Measurements from ENCODE around the gene ZNF23.

DNA sequence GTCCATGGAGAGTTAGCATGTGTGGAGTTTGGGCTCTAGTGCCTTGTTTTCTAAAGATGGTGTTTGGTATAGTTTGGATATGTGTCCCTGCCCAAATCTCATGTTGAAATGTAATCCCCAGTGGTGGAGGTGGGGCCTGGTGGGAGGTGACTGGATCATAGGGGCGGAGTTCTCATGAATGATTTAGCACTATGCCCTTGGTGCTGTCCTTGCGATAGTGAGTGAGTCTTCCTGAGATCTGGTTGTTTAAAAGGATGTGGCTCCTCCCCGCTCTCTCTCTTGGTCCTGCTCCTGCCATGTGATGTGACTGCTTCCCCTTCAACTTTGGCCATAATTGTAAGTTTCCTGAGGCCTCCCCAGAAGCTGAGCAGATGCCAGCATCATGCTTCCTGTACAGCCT lies 36.0 kb upstream of the ZNF23 start:
- no peak for TF ChIP-seq POLR2A (IDR thresholded peaks at IDR 0.05)
- TF ChIP-seq, protein P1, sequence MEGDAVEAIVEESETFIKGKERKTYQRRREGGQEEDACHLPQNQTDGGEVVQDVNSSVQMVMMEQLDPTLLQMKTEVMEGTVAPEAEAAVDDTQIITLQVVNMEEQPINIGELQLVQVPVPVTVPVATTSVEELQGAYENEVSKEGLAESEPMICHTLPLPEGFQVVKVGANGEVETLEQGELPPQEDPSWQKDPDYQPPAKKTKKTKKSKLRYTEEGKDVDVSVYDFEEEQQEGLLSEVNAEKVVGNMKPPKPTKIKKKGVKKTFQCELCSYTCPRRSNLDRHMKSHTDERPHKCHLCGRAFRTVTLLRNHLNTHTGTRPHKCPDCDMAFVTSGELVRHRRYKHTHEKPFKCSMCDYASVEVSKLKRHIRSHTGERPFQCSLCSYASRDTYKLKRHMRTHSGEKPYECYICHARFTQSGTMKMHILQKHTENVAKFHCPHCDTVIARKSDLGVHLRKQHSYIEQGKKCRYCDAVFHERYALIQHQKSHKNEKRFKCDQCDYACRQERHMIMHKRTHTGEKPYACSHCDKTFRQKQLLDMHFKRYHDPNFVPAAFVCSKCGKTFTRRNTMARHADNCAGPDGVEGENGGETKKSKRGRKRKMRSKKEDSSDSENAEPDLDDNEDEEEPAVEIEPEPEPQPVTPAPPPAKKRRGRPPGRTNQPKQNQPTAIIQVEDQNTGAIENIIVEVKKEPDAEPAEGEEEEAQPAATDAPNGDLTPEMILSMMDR (IDR thresholded peaks at IDR 0.05): no peak
- TF ChIP-seq EP300 (IDR thresholded peaks at IDR 0.05): no peak
